H9 (cell line): Measurements from ENCODE around the gene USP13. TPM values are rescaled to one million over a fixed set of nuclear protein-coding genes. Genes with fewer than 3 reads are reported as not detected.

Source experiments
- DNase-seq: peaks from one replicate; pipeline ENCODE4 v3.0.0-alpha.2; 2017
- H2AFZ ChIP-seq: one replicate; pipeline ENCODE4 v1.6.1; 2013; ENCODE audit warnings: mild to moderate bottlenecking, low read length, control low read depth, moderate library complexity
- H2AK5ac ChIP-seq: 2 replicates; pipeline ENCODE4 v1.6.1; 2013; ENCODE audit warnings: low read length, control low read depth, mixed read lengths; ENCODE audit not compliant: insufficient read length
- H2BK120ac ChIP-seq: one replicate; pipeline ENCODE4 v1.6.1; 2013; ENCODE audit warnings: low read depth, mild to moderate bottlenecking, low read length, control low read depth, inconsistent platforms; ENCODE audit not compliant: poor library complexity, severe bottlenecking
- H2BK12ac ChIP-seq: 2 replicates; pipeline ENCODE4 v1.6.1; 2013; ENCODE audit warnings: low read length, control low read depth, mixed read lengths, low read depth; ENCODE audit not compliant: insufficient read length
- H2BK15ac ChIP-seq: 2 replicates; pipeline ENCODE4 v1.6.1; 2013; ENCODE audit warnings: low read depth, low read length, control low read depth
- H2BK20ac ChIP-seq: one replicate; pipeline ENCODE4 v1.6.1; 2013; ENCODE audit warnings: low read depth, mild to moderate bottlenecking, low read length, control low read depth, inconsistent platforms; ENCODE audit not compliant: poor library complexity, severe bottlenecking
- H2BK5ac ChIP-seq: 2 replicates; pipeline ENCODE4 v1.6.1; 2013; ENCODE audit warnings: low read length, control low read depth, mixed read lengths; ENCODE audit not compliant: insufficient read length
- H3K14ac ChIP-seq: 2 replicates; pipeline ENCODE4 v1.6.1; 2013; ENCODE audit warnings: low read length, control low read depth; ENCODE audit not compliant: insufficient read depth
- H3K18ac ChIP-seq: 2 replicates; pipeline ENCODE4 v1.6.1; 2013; ENCODE audit warnings: low read depth, mild to moderate bottlenecking, mixed read lengths, low read length, control low read depth; ENCODE audit not compliant: insufficient read length
- H3K23ac ChIP-seq: 2 replicates; pipeline ENCODE4 v1.6.1; 2013; ENCODE audit warnings: low read length, control low read depth, mixed read lengths, low read depth; ENCODE audit not compliant: insufficient read length
- H3K23me2 ChIP-seq: 2 replicates; pipeline ENCODE4 v1.6.1; 2013; ENCODE audit warnings: low read depth, mild to moderate bottlenecking, mixed read lengths, low read length, control low read depth; ENCODE audit not compliant: insufficient read length, poor library complexity, severe bottlenecking
- H3K27ac ChIP-seq: 2 replicates; pipeline ENCODE4 v1.5.1; 2013; ENCODE audit warnings: low read length, control low read depth, mixed read lengths, low read depth; ENCODE audit not compliant: insufficient read length
- H3K27me3 ChIP-seq: 2 replicates; pipeline ENCODE4 v1.6.1; 2013; ENCODE audit warnings: low read length, control low read depth, inconsistent platforms; ENCODE audit not compliant: insufficient read depth
- H3K4ac ChIP-seq: 2 replicates; pipeline ENCODE4 v1.6.1; 2013; ENCODE audit warnings: low read depth, mild to moderate bottlenecking, control low read depth, inconsistent platforms, low read length, moderate library complexity
- H3K4me1 ChIP-seq: 2 replicates; pipeline ENCODE4 v1.6.1; 2013; ENCODE audit warnings: low read length, control low read depth, inconsistent platforms; ENCODE audit not compliant: insufficient read depth
- H3K4me2 ChIP-seq: 2 replicates; pipeline ENCODE4 v1.6.1; 2013; ENCODE audit warnings: low read length, control low read depth, mixed read lengths; ENCODE audit not compliant: insufficient read length, insufficient read depth
- H3K56ac ChIP-seq: 2 replicates; pipeline ENCODE4 v1.6.1; 2013; ENCODE audit warnings: low read depth, mild to moderate bottlenecking, mixed read lengths, low read length, control low read depth; ENCODE audit not compliant: insufficient read length
- H3K79me1 ChIP-seq: 2 replicates; pipeline ENCODE4 v1.6.1; 2013; ENCODE audit warnings: low read depth, mild to moderate bottlenecking, moderate library complexity, low read length, control low read depth, inconsistent platforms; ENCODE audit not compliant: insufficient read depth, poor library complexity, severe bottlenecking
- H3K79me2 ChIP-seq: 2 replicates; pipeline ENCODE4 v1.6.1; 2013; ENCODE audit warnings: low read length, control low read depth, inconsistent platforms; ENCODE audit not compliant: insufficient read depth
- H3K9ac ChIP-seq: 2 replicates; pipeline ENCODE4 v1.6.1; 2013; ENCODE audit warnings: low read length, control low read depth, mixed read lengths; ENCODE audit not compliant: insufficient read length; ENCODE audit errors: extremely low read depth
- H3K9me3 ChIP-seq: one replicate; pipeline ENCODE4 v1.6.1; 2013; ENCODE audit warnings: low read depth, low read length, inconsistent platforms; ENCODE audit not compliant: control insufficient read depth
- H3T11ph ChIP-seq: one replicate; pipeline ENCODE4 v1.6.1; 2013; ENCODE audit warnings: mild to moderate bottlenecking, low read length, control low read depth, inconsistent platforms
- H4K20me1 ChIP-seq: one replicate; pipeline ENCODE4 v1.6.1; 2013; ENCODE audit not compliant: control insufficient read depth, insufficient read length, insufficient read depth
- H4K5ac ChIP-seq: 2 replicates; pipeline ENCODE4 v1.6.1; 2013; ENCODE audit warnings: low read depth, mild to moderate bottlenecking, mixed read lengths, low read length, control low read depth; ENCODE audit not compliant: insufficient read length
- H4K8ac ChIP-seq: replicated peaks from 2 replicates; pipeline ENCODE4 v1.6.1; 2013; ENCODE audit warnings: low read length, control low read depth, mixed read lengths, low read depth; ENCODE audit not compliant: insufficient read length
- H4K91ac ChIP-seq: 2 replicates; pipeline ENCODE4 v1.6.1; 2013; ENCODE audit warnings: low read depth, mild to moderate bottlenecking, moderate library complexity, mixed read lengths, low read length, control low read depth; ENCODE audit not compliant: insufficient read length
- H3K27ac Mint-ChIP-seq, 3 experiments: 2 replicates in 2 of 3; 3 replicates in 1 of 3; pipeline ENCODE4 v1.8.0; 2020 to 2021; ENCODE audit warnings: mixed read lengths in 3 of 3, mild to moderate bottlenecking in 1 of 3, moderate library complexity in 1 of 3
- H3K27me3 Mint-ChIP-seq: 2 replicates; pipeline ENCODE4 v1.8.0; 2021; ENCODE audit warnings: low read depth, mild to moderate bottlenecking, moderate library complexity, mixed read lengths
- H3K36me3 Mint-ChIP-seq, 3 experiments: 2 replicates in 2 of 3; 3 replicates in 1 of 3; pipeline ENCODE4 v1.8.0; 2020 to 2021; ENCODE audit warnings: low read depth in 3 of 3, mixed read lengths in 3 of 3; ENCODE audit not compliant: insufficient read depth in 1 of 3
- H3K4me1 Mint-ChIP-seq, 2 experiments: 2 replicates each; pipeline ENCODE4 v1.8.0; 2020; ENCODE audit warnings: mixed read lengths in 2 of 2
- H3K4me3 Mint-ChIP-seq, 2 experiments: 2 replicates in 1 of 2; 3 replicates in 1 of 2; pipeline ENCODE4 v1.8.0; 2020 to 2021; ENCODE audit warnings: mild to moderate bottlenecking in 2 of 2, mixed read lengths in 2 of 2, moderate library complexity in 1 of 2
- H3K9me3 Mint-ChIP-seq, 2 experiments: 2 replicates in 1 of 2; 3 replicates in 1 of 2; pipeline ENCODE4 v1.8.0; 2020; ENCODE audit warnings: mild to moderate bottlenecking in 2 of 2, mixed read lengths in 2 of 2, moderate library complexity in 1 of 2
- WGBS: extraction: QIAGEN DNeasy Blood & Tissue Kit; methylation state at CpG from one replicate; pipeline ENCODE4 v1.1.7; 2013; ENCODE audit warnings: missing lambda C conversion rate, low lambda C conversion rate, mixed read lengths; ENCODE audit not compliant: insufficient read length; ENCODE audit errors: extremely low coverage; 5-methylcytosine and 5-hydroxymethylcytosine counted together
- total RNA-seq: library from RNA; stranded (reverse); gene quantifications from 2 replicates; pipeline ENCODE4 v1.2.1, GENCODE V29; 2021
- TF ChIP-seq, protein P1 (sequence below): fragments of 200-600 bp; sonication (generic); conservative IDR thresholded peaks from 3 replicates; pipeline ENCODE4 v1.8.0; 2021; ENCODE audit warnings: antibody characterized with exemption, mild to moderate bottlenecking

The USP13 gene
- total RNA-seq, 1 experiment from 2014 or later = 26.7 TPM

DNA sequence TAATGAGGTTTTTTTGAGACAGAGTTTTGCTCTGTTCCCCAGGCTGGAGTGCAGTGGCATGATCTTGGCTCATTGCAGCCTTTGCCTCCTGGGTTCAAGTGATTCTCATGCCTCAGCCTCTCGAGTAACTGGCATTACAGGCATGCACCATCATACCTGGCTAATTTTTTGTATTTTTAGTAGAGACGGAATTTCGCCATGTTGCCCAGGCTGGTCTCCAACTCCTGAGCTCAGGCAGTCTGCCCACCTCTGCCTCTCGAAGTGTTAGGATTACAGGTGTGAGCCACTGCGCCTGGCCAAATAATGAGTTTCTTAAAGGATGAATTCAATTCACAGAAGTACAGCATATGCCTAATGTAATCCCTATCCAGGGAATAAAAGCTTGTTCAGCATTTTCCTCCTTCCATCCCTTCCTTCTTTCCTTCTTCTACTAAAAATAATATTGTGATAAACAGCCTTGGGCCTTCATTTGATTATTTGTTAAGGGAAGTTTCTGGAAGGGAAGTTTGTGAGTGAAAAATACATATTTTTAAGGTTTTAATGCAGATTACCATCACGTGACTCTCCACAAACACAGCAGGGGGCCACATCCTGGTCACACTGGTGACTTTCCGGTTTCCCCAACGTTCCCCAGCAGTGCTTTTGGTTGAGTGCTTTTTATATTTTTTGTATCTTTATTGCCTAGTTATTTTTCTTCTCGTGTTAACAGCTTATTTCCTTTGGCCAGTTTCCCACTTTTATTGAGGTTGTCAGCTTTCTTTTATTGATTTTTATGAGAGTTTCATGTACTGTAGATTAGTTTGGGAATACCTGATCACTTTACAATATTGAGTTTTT is 116.8 kb downstream of the USP13 start:
- no peak overlapping the region for H3K4me2 ChIP-seq
- no peak overlapping the region for H3T11ph ChIP-seq
- no peak overlapping the region for H2BK5ac ChIP-seq
- H3K18ac ChIP-seq = no peak overlapping the region
- no peak overlapping the region for H4K91ac ChIP-seq
- no CpG with 5 or more reads among the region's 9 CpGs for WGBS
- H3K4me1 ChIP-seq = peaks cover 10% of the 10 kb centered on the region
- no peak overlapping the region for H3K56ac ChIP-seq
- Mint-ChIP-seq H3K27ac (peak overlapping the region in 1 of 3 experiments; percentile 28; a peak in 1 of 7 replicates), H3K36me3 (peaks cover 23 to 45% (median 44%) of the 10 kb centered on the region in 3 experiments), H3K9me3 (peaks cover 3 to 5% of the 10 kb centered on the region in 2 experiments; a peak in 4 of 5 replicates), H3K4me1 (peaks cover 23 to 28% of the 10 kb centered on the region in 2 experiments), H3K4me3 (no peak overlapping the region), H3K27me3 (no peaks in the 10 kb centered on the region)
- no peaks in the 10 kb centered on the region for H3K9me3 ChIP-seq
- H3K27me3 ChIP-seq = no peaks in the 10 kb centered on the region
- H2AK5ac ChIP-seq = no peak overlapping the region
- no peaks in the 10 kb centered on the region for H3K79me1 ChIP-seq
- H3K27ac ChIP-seq = no peak overlapping the region
- no peak overlapping the region for H3K14ac ChIP-seq
- no peak overlapping the region for H3K23ac ChIP-seq
- H2BK20ac ChIP-seq = no peak overlapping the region
- no peaks in the 10 kb centered on the region for H3K79me2 ChIP-seq
- no peaks in the 10 kb centered on the region for H4K20me1 ChIP-seq
- no peak overlapping the region for H2BK120ac ChIP-seq
- H3K9ac ChIP-seq = no peak overlapping the region
- TF ChIP-seq, protein P1, sequence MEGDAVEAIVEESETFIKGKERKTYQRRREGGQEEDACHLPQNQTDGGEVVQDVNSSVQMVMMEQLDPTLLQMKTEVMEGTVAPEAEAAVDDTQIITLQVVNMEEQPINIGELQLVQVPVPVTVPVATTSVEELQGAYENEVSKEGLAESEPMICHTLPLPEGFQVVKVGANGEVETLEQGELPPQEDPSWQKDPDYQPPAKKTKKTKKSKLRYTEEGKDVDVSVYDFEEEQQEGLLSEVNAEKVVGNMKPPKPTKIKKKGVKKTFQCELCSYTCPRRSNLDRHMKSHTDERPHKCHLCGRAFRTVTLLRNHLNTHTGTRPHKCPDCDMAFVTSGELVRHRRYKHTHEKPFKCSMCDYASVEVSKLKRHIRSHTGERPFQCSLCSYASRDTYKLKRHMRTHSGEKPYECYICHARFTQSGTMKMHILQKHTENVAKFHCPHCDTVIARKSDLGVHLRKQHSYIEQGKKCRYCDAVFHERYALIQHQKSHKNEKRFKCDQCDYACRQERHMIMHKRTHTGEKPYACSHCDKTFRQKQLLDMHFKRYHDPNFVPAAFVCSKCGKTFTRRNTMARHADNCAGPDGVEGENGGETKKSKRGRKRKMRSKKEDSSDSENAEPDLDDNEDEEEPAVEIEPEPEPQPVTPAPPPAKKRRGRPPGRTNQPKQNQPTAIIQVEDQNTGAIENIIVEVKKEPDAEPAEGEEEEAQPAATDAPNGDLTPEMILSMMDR = no peak
- no peak for DNase-seq
- H2AFZ ChIP-seq = no peak overlapping the region
- H2BK12ac ChIP-seq = no peak overlapping the region
- no peak overlapping the region for H4K5ac ChIP-seq
- H3K23me2 ChIP-seq = no peaks in the 10 kb centered on the region
- no peak overlapping the region for H2BK15ac ChIP-seq
- no peak overlapping the region for H4K8ac ChIP-seq
- no peak overlapping the region for H3K4ac ChIP-seq
